Endothelial cell of umbilical vein (primary cell): Measurements from ENCODE around the gene ARHGAP10. TPM values are rescaled to one million over a fixed set of nuclear protein-coding genes. Genes with fewer than 3 reads are reported as not detected.

Source experiments
- BruUV-seq: library from RNA; stranded (reverse); fragments of 400-500 nt; replicated peaks from 2 replicates; lab custom pipeline; 2021; lab: Mats Ljungman, UMichigan
- CTCF ChIA-PET: fragments of 300-600, 350-600 bp; sonication (Branson Sonifier 250); formaldehyde crosslinking; loops from one replicate; lab custom pipeline; 2021; ENCODE audit warnings: antibody characterized with exemption, inconsistent platforms; lab: Charles Lee
- POLR2A ChIA-PET: fragments of 300-600, 350-600 bp; sonication (Branson Sonifier 250); formaldehyde crosslinking; loops from one replicate; lab custom pipeline; 2021; ENCODE audit warnings: antibody characterized with exemption, inconsistent platforms; lab: Charles Lee
- DNase-seq: peaks from one replicate; pipeline ENCODE4 v3.0.0-alpha.2; 2011; ENCODE audit warnings: low read depth, low spot score
- FAIRE-seq: peaks from 2 replicates; lab custom pipeline; 2011; peaks lifted over from hg19 to GRCh38; lab: Jason Lieb, UNC
- H2AFZ ChIP-seq: 2 replicates; pipeline ENCODE4 v1.6.0; 2012; ENCODE audit warnings: low read depth, low read length, control low read depth, inconsistent platforms
- H3K27ac ChIP-seq: 2 replicates; pipeline ENCODE4 v1.5.1; 2011; ENCODE audit warnings: low read depth, mild to moderate bottlenecking, control low read depth, low read length, moderate library complexity; ENCODE audit not compliant: insufficient read depth
- H3K27me3 ChIP-seq, 2 experiments: 2 replicates each; pipeline versions ENCODE4 v1.6.0 to v1.6.1; 2011; ENCODE audit warnings: low read length in 2 of 2, mixed read lengths in 1 of 2; ENCODE audit not compliant: control insufficient read depth in 2 of 2, insufficient read depth in 2 of 2
- H3K36me3 ChIP-seq, 2 experiments: 2 replicates in 1 of 2; 3 replicates in 1 of 2; pipeline ENCODE4 v1.5.1; 2011; ENCODE audit warnings: low read length in 2 of 2, mild to moderate bottlenecking in 1 of 2, moderate library complexity in 1 of 2; ENCODE audit not compliant: control insufficient read depth in 2 of 2, insufficient read depth in 2 of 2; ENCODE audit errors: extremely low read depth in 1 of 2
- H3K4me1 ChIP-seq: 3 replicates; pipeline ENCODE4 v1.5.1; 2011; ENCODE audit warnings: mild to moderate bottlenecking, low read length; ENCODE audit not compliant: control insufficient read depth, insufficient read depth; ENCODE audit errors: extremely low read depth
- H3K4me2 ChIP-seq: 2 replicates; pipeline ENCODE4 v1.6.1; 2011; ENCODE audit warnings: low read length, control low read depth, mixed read lengths; ENCODE audit not compliant: insufficient read depth
- H3K4me3 ChIP-seq, 3 experiments: fragments of 200-600 bp in 1 of 3; sonication (generic), shearing (Covaris generic) in 1 of 3; replicated peaks in 1 of 3; 2 replicates each; pipeline ENCODE4 v1.5.1; 2011 to 2016; ENCODE audit warnings: control low read depth in 3 of 3, low read length in 3 of 3, mild to moderate bottlenecking in 2 of 3, inconsistent platforms in 1 of 3, low read depth in 1 of 3, moderate library complexity in 1 of 3; ENCODE audit not compliant: insufficient read depth in 1 of 3
- H3K79me2 ChIP-seq: 2 replicates; pipeline ENCODE4 v1.6.0; 2012; ENCODE audit warnings: low read length, inconsistent platforms; ENCODE audit not compliant: control insufficient read depth, insufficient read depth
- H3K9ac ChIP-seq: replicated peaks from 2 replicates; pipeline ENCODE3; 2011; ENCODE audit warnings: low read length, control low read depth; ENCODE audit not compliant: insufficient read depth; ENCODE audit errors: extremely low read depth
- H3K9me1 ChIP-seq: replicated peaks from 3 replicates; pipeline ENCODE4 v1.6.0; 2011; ENCODE audit warnings: mild to moderate bottlenecking, low read length; ENCODE audit not compliant: control insufficient read depth, insufficient read depth; ENCODE audit errors: extremely low read depth
- H3K9me3 ChIP-seq: replicated peaks from 2 replicates; pipeline ENCODE4 v1.5.1; 2012; ENCODE audit warnings: low read length, inconsistent platforms; ENCODE audit not compliant: control insufficient read depth, insufficient read depth
- H4K20me1 ChIP-seq: replicated peaks from 2 replicates; pipeline ENCODE3; 2011; ENCODE audit warnings: mild to moderate bottlenecking, low read length; ENCODE audit not compliant: control insufficient read depth, insufficient read depth; ENCODE audit errors: extremely low read depth
- CTCF ChIP-seq, 2 donors: IDR thresholded peaks; 1 replicate in 1 of 2; 2 replicates in 1 of 2; pipeline ENCODE4 v1.5.1; 2011; ENCODE audit warnings: low read length in 2 of 2, mild to moderate bottlenecking in 2 of 2, moderate library complexity in 2 of 2, control low read depth in 1 of 2, inconsistent platforms in 1 of 2, low read depth in 1 of 2; ENCODE audit not compliant: insufficient read depth in 1 of 2; ENCODE audit errors: extremely low read depth in 1 of 2
- EZH2 ChIP-seq: IDR thresholded peaks from 2 replicates; pipeline ENCODE4 v1.6.1; 2012; ENCODE audit warnings: borderline replicate concordance, low read depth, mild to moderate bottlenecking, moderate library complexity, low read length, inconsistent platforms; ENCODE audit not compliant: severe bottlenecking
- FOS ChIP-seq: IDR thresholded peaks from 2 replicates; pipeline ENCODE4 v1.6.1; 2011; ENCODE audit warnings: mild to moderate bottlenecking, low read length, moderate library complexity, borderline replicate concordance; ENCODE audit not compliant: insufficient read depth
- GATA2 ChIP-seq: IDR thresholded peaks from 2 replicates; pipeline ENCODE4 v1.7.0; 2011; ENCODE audit warnings: low read depth, mild to moderate bottlenecking, moderate library complexity, mixed read lengths, low read length; ENCODE audit not compliant: insufficient read length, insufficient read depth
- JUN ChIP-seq: IDR thresholded peaks from 2 replicates; pipeline ENCODE4 v1.6.1; 2011; ENCODE audit warnings: borderline replicate concordance, low read depth; ENCODE audit not compliant: insufficient read length, insufficient read depth
- MYC ChIP-seq: IDR thresholded peaks from one replicate; pipeline ENCODE4 v1.6.1; 2011; ENCODE audit warnings: mild to moderate bottlenecking, low read depth, low read length
- POLR2A ChIP-seq: IDR thresholded peaks from 2 replicates; pipeline ENCODE4 v1.6.1; 2012; ENCODE audit warnings: low read depth, mild to moderate bottlenecking, control low read depth, low read length
- POLR2AphosphoS5 ChIP-seq: IDR thresholded peaks from 2 replicates; pipeline ENCODE4 v1.6.1; 2012; ENCODE audit warnings: low read depth, mild to moderate bottlenecking, control low read depth, low read length, moderate library complexity; ENCODE audit not compliant: insufficient read depth
- dilution Hi-C: fragments of 300-500 bp; cut with MboI; formaldehyde crosslinking; loops from one replicate; pipeline ENCODE4 v1.15.0; 2019; ENCODE audit warnings: low sequenced_read_pairs; ENCODE audit not compliant: extremely low pct_ligation_motif_present
- intact Hi-C: fragments of 100-400 bp; cut with micrococcal nuclease; formaldehyde crosslinking; loops from one replicate; pipeline ENCODE4 v1.10.0; 2022
- polyA plus RNA-seq, 4 experiments: library from polyadenylated mRNA; depleted of rRNA in 3 of 4; stranded (reverse) in 3 of 4; unstranded in 1 of 4; fragments of >200 nt; gene quantifications; 2 replicates each; pipeline versions ENCODE4 v1.2.1 to v1.2.3, GENCODE V29; 2011 to 2012; ENCODE audit warnings: missing spikeins in 1 of 4
- total RNA-seq: library from RNA; stranded (reverse); gene quantifications from 2 replicates; pipeline ENCODE4 v1.2.3, GENCODE V29; 2021
- TF ChIP-seq, protein P1 (sequence below): IDR thresholded peaks from 2 replicates; pipeline ENCODE4 v1.6.1; 2011; ENCODE audit not compliant: insufficient read depth, insufficient read length

Gene ARHGAP10
- total and polyA plus RNA-seq, 2 donors (not counting 3 experiments of a cell fraction or from before 2014, with no cell fraction given) = 20.4 to 36.7 TPM

- DNase-seq (peak; percentile 23), FAIRE-seq (no peak)
- ChIA-PET CTCF (interaction anchor here (1.1 to 6.6 kb wide), 6 partner anchors 18 to 247 kb away, joined by 3 to 308 read pairs (median 4); partner anchors contain the start of genes ARHGAP10, PRMT9 and TMEM184C), POLR2A (no interaction called here)
- no peaks in the 10 kb centered on the region for H3K79me2 ChIP-seq
- H3K9me3 ChIP-seq = no peaks in the 10 kb centered on the region
- no peak overlapping the region for H2AFZ ChIP-seq
- no peaks in the 10 kb centered on the region for H3K27me3 ChIP-seq
- H3K4me2 ChIP-seq = no peak overlapping the region
- peaks cover 2 to 3% of the 10 kb centered on the region in 2 experiments for H3K36me3 ChIP-seq
- intact Hi-C loops (no loop called here), dilution Hi-C loops (no loop called here)
- H3K9ac ChIP-seq = no peak overlapping the region
- no peak overlapping the region for H3K27ac ChIP-seq
- no peak overlapping the region for H3K4me3 ChIP-seq
- peaks cover 9% of the 10 kb centered on the region for H3K4me1 ChIP-seq
- TF ChIP-seq MYC = no peak
- TF ChIP-seq EZH2 = no peak
- no peak for TF ChIP-seq JUN
- no peak for TF ChIP-seq FOS
- no peak for TF ChIP-seq CTCF (IDR thresholded peaks at IDR 0.05; ENCODE audit: extremely low read depth in 1 of 2, insufficient read depth in 1 of 2, low read depth in 1 of 2, low read length in 2 of 2)
- no peak for TF ChIP-seq POLR2AphosphoS5
- TF ChIP-seq, protein P1, sequence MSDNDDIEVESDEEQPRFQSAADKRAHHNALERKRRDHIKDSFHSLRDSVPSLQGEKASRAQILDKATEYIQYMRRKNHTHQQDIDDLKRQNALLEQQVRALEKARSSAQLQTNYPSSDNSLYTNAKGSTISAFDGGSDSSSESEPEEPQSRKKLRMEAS = no peak
- TF ChIP-seq GATA2 = no peak
- no peak for TF ChIP-seq POLR2A
- no peaks in the 10 kb centered on the region for H4K20me1 ChIP-seq
- H3K9me1 ChIP-seq = no peaks in the 10 kb centered on the region
- BruUV-seq = no TSS peak
Measured at GRCh38 chr4:147863808-147864472, 132.1 kb downstream of the ARHGAP10 start.
